ENCODE measurements around the gene CDH23.

CDH23 gene

DNA sequence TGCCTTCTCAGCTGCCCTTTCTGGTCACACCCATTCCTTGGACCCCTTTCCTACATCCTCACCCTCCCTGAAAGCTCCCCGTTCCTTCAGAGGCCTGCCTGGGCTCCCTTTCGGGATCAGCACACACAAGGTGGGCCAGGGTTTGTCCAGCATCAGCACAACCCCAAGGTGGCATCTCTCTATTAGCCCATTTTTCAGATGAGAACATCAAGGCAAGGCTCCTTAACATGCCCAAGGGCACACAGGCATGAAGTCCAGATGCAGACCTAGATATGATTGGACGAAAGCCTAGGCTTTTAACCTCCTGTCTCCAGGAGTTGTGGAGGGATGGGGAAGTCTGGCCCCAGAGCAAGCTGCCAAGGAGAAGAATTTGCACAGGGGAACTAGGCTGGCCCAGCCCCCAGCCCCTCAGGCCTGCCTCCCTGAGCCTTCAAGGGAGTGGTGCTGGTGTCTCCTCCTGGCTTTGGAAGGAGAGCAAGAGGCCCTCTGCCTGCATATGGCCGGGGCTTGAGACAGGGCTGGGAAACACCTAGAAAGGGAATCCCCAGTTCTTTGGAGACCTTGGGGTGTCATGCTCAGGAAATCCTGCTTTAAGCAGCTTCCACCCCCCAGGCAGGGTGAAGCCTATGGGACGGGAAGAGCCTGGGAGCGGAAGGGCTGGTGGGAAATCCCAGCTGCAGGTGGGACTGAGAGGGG is 385.6 kb downstream of the CDH23 start:
- no peak for TF ChIP-seq CTCF (IDR thresholded peaks at IDR 0.05; ENCODE audit: borderline replicate concordance, insufficient read depth, low read depth, low read length)
- no peak overlapping the region for H3K4me3 ChIP-seq (ENCODE audit: low read depth, low read length)

DNA sequence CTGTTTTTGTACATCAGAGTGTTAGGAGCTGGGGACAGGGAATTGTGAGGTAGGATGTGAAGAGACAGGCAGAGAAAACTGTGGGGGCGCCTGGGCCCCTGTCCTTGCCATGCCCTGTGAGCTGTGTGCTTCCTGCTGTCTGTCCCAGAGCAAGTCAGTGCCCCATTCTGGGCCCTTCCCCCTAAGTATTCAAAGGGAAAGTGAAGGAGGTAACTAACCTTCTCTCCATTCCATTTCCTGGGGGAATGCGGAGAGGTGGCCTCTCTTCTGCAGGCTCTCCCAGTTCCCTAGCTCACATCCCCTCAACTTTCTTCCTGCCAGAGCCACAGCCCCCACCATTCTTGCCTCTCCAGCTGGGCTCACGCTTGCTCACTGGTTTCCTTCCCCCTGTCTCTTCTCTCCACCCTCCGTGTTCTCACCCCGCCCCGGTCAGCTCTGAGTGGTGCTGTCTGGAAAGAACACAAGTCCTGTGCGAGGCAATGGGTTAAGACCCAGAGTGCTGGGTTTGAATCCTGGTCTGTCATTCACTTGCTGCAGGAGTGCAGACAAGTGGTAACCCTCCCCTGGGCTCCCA is 386.3 kb downstream of the CDH23 start:
- no peak overlapping the region for H3K4me3 ChIP-seq (ENCODE audit: low read depth, low read length)
- TF ChIP-seq CTCF (IDR thresholded peaks at IDR 0.05; ENCODE audit: borderline replicate concordance, insufficient read depth, low read depth, low read length), result no peak

- no peak overlapping the region for H3K4me3 ChIP-seq (ENCODE audit: low read depth, low read length)
- TF ChIP-seq CTCF (IDR thresholded peaks at IDR 0.05; ENCODE audit: borderline replicate concordance, insufficient read depth, low read depth, low read length), result no peak
Observed at GRCh38 chr10:71783917-71784678, 387.4 kb downstream of the CDH23 start.

- H3K4me3 ChIP-seq (ENCODE audit: low read depth, low read length), result no peak overlapping the region
- no peak for TF ChIP-seq CTCF (IDR thresholded peaks at IDR 0.05; ENCODE audit: borderline replicate concordance, insufficient read depth, low read depth, low read length)
Observed at GRCh38 chr10:71784679-71785272, 388.1 kb downstream of the CDH23 start.

GRCh38 chr10:71788954-71789353 is 392.2 kb downstream of the CDH23 start:
- H3K4me3 ChIP-seq (ENCODE audit: low read depth, low read length), result no peak overlapping the region
- no peak for TF ChIP-seq CTCF (IDR thresholded peaks at IDR 0.05; ENCODE audit: borderline replicate concordance, insufficient read depth, low read depth, low read length)

- no peak for TF ChIP-seq CTCF (IDR thresholded peaks at IDR 0.05; ENCODE audit: borderline replicate concordance, insufficient read depth, low read depth, low read length)
- H3K4me3 ChIP-seq (ENCODE audit: low read depth, low read length), result no peak overlapping the region
Observed at GRCh38 chr10:71789871-71790270, 393.2 kb downstream of the CDH23 start.

Data from GM12875 (cell line).